Measurements from ENCODE around the gene IFNG.

The IFNG gene

DNA sequence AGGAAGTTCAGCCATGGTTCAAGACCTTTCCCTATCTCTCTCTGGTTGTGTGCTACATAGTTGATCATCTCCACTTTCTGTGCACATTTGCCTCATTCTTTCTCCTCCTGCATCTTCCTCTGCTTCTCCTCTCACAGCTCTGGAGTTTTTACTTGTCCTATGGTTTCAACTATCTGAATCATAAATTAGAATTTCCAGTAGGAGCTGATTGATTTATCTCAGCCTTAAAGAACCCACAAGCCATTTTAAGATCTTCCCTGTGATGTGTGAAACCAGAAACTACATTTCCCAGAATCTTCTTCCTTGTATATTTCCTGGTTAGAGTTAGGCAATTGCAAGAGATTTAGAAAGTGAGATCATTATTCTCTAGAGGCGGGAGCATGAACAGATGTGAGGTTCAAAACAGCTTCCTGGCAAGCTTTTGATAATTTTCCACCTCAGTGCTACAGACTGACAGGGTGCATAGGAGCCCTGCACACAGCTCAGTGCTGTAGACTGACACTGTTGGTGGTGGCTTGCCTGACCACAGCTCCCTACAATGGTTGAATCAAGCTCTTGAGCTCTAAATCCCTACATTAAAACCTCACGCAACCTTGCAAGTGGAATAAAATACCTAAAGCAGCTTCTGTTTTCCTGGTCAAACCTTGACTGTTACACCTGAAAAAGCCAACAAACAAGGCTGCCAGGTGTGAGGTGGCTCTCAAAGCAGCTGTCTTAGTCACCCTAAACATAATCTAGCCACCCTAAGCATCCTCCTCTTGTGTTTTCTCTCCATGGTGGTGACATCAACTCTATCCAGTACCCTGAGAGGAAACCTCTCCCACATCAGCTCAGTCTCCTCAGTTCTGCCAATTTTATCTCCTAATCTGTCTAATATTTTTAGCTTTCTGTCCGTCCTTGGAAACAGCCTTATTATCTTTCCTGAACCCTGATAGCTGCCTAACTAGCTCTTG lies 21.5 kb upstream of the IFNG start:
- no peak for DNase-seq (ENCODE audit: low read depth in 1 of 2, low spot score in 1 of 2)
- peaks cover 6% of the 10 kb centered on the region for H3K27me3 ChIP-seq (ENCODE audit: insufficient read depth, poor library complexity, severe bottlenecking)
- H3K4me3 ChIP-seq (replicated peaks; ENCODE audit: insufficient read depth, low read length) = no peak overlapping the region
- TF ChIP-seq SPI1 (IDR thresholded peaks at IDR 0.05; ENCODE audit: borderline replicate concordance, low read depth) (no peak), POLR2AphosphoS5 (IDR thresholded peaks at IDR 0.05; ENCODE audit: low read depth) (no peak), CTCF (IDR thresholded peaks at IDR 0.05; ENCODE audit: insufficient read depth, low read length) (no peak), GABPA (IDR thresholded peaks at IDR 0.05; ENCODE audit: low read depth) (no peak)
- TF ChIP-seq, protein P1, sequence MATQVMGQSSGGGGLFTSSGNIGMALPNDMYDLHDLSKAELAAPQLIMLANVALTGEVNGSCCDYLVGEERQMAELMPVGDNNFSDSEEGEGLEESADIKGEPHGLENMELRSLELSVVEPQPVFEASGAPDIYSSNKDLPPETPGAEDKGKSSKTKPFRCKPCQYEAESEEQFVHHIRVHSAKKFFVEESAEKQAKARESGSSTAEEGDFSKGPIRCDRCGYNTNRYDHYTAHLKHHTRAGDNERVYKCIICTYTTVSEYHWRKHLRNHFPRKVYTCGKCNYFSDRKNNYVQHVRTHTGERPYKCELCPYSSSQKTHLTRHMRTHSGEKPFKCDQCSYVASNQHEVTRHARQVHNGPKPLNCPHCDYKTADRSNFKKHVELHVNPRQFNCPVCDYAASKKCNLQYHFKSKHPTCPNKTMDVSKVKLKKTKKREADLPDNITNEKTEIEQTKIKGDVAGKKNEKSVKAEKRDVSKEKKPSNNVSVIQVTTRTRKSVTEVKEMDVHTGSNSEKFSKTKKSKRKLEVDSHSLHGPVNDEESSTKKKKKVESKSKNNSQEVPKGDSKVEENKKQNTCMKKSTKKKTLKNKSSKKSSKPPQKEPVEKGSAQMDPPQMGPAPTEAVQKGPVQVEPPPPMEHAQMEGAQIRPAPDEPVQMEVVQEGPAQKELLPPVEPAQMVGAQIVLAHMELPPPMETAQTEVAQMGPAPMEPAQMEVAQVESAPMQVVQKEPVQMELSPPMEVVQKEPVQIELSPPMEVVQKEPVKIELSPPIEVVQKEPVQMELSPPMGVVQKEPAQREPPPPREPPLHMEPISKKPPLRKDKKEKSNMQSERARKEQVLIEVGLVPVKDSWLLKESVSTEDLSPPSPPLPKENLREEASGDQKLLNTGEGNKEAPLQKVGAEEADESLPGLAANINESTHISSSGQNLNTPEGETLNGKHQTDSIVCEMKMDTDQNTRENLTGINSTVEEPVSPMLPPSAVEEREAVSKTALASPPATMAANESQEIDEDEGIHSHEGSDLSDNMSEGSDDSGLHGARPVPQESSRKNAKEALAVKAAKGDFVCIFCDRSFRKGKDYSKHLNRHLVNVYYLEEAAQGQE (IDR thresholded peaks at IDR 0.05; ENCODE audit: insufficient replicate concordance, low read depth) = no peak
- H3K27ac ChIP-seq (replicated peaks) = no peak overlapping the region

- H3K4me3 ChIP-seq (replicated peaks; ENCODE audit: insufficient read depth, low read length) = no peak overlapping the region
- H3K27ac ChIP-seq (replicated peaks) = no peak overlapping the region
- TF ChIP-seq GABPA (IDR thresholded peaks at IDR 0.05; ENCODE audit: low read depth) (no peak), SPI1 (IDR thresholded peaks at IDR 0.05; ENCODE audit: borderline replicate concordance, low read depth) (no peak), CTCF (IDR thresholded peaks at IDR 0.05; ENCODE audit: insufficient read depth, low read length) (no peak), POLR2AphosphoS5 (IDR thresholded peaks at IDR 0.05; ENCODE audit: low read depth) (no peak)
- TF ChIP-seq, protein P1 (IDR thresholded peaks at IDR 0.05; ENCODE audit: insufficient replicate concordance, low read depth) = no peak
- no peak for DNase-seq (ENCODE audit: low read depth in 1 of 2, low spot score in 1 of 2)
- H3K27me3 ChIP-seq (ENCODE audit: insufficient read depth, poor library complexity, severe bottlenecking) = peaks cover 6% of the 10 kb centered on the region
Observed at GRCh38 chr12:68178774-68179439, 19.4 kb upstream of the IFNG start.

DNA sequence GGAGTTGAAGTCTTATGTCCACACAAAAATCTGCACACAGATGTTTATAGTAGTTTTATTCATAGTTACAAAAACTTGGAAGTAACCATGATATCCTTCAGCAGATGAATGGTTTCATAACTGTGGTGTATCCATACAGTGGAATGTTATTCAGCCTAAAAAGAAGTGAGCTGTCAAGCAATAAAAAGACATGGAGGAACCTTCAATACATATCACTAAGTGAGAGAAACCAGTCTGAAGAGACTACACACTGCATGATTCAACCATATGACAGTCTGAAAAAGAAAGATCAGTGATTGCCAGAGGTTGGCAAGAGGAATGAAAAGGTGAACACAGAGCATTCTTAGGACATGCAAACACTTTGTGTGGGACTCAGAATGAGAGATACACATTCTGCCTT lies 18.6 kb upstream of the IFNG start:
- TF ChIP-seq, protein P1 (IDR thresholded peaks at IDR 0.05; ENCODE audit: insufficient replicate concordance, low read depth) = no peak
- TF ChIP-seq GABPA (IDR thresholded peaks at IDR 0.05; ENCODE audit: low read depth) (no peak), CTCF (IDR thresholded peaks at IDR 0.05; ENCODE audit: insufficient read depth, low read length) (no peak), POLR2AphosphoS5 (IDR thresholded peaks at IDR 0.05; ENCODE audit: low read depth) (no peak), SPI1 (IDR thresholded peaks at IDR 0.05; ENCODE audit: borderline replicate concordance, low read depth) (no peak)
- no peak for DNase-seq (ENCODE audit: low read depth in 1 of 2, low spot score in 1 of 2)
- no peak overlapping the region for H3K27ac ChIP-seq (replicated peaks)
- peaks cover 6% of the 10 kb centered on the region for H3K27me3 ChIP-seq (ENCODE audit: insufficient read depth, poor library complexity, severe bottlenecking)
- H3K4me3 ChIP-seq (replicated peaks; ENCODE audit: insufficient read depth, low read length) = no peak overlapping the region
